Measurements from ENCODE around the gene EPS15. TPM values are rescaled to one million over a fixed set of nuclear protein-coding genes. Genes with fewer than 3 reads are reported as not detected.

EPS15 gene
- total RNA-seq, 1 donor from 2014 or later: 120 TPM

DNA sequence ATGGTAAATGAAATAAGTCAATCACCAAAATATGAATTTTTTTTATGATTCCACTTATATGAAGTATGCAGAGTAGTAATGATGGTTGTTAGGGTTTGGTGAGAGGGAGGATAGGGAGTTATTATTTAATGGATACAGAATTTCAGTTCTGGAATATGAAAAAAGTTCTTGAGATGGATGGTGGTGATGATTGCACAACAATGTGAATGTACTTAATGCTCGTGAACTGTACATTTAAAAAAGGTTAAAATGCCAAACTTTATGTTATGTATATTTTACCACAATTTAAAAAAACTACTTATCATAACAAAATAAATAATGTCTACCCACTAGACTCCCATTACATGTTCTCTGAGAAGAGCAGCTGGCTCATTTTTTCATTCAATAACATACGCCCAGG is 133.3 kb downstream of the EPS15 start:
- Mint-ChIP-seq H3K36me3 (ENCODE audit: low read depth, unreplicated experiment) (peaks cover 66% of the 10 kb centered on the region), H3K4me1 (ENCODE audit: unreplicated experiment) (no peaks in the 10 kb centered on the region), H3K27me3 (ENCODE audit: unreplicated experiment) (peaks cover 2% of the 10 kb centered on the region), H3K9me3 (ENCODE audit: unreplicated experiment) (peaks cover 15% of the 10 kb centered on the region), H3K27ac (ENCODE audit: unreplicated experiment) (no peak overlapping the region), H3K4me3 (ENCODE audit: unreplicated experiment) (peak overlapping the region; percentile 56)
- DNase-seq (ENCODE audit: low spot score): no peak
- TF ChIP-seq, protein P1, sequence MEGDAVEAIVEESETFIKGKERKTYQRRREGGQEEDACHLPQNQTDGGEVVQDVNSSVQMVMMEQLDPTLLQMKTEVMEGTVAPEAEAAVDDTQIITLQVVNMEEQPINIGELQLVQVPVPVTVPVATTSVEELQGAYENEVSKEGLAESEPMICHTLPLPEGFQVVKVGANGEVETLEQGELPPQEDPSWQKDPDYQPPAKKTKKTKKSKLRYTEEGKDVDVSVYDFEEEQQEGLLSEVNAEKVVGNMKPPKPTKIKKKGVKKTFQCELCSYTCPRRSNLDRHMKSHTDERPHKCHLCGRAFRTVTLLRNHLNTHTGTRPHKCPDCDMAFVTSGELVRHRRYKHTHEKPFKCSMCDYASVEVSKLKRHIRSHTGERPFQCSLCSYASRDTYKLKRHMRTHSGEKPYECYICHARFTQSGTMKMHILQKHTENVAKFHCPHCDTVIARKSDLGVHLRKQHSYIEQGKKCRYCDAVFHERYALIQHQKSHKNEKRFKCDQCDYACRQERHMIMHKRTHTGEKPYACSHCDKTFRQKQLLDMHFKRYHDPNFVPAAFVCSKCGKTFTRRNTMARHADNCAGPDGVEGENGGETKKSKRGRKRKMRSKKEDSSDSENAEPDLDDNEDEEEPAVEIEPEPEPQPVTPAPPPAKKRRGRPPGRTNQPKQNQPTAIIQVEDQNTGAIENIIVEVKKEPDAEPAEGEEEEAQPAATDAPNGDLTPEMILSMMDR (IDR thresholded peaks at IDR 0.05; ENCODE audit: unreplicated experiment): no peak

DNA sequence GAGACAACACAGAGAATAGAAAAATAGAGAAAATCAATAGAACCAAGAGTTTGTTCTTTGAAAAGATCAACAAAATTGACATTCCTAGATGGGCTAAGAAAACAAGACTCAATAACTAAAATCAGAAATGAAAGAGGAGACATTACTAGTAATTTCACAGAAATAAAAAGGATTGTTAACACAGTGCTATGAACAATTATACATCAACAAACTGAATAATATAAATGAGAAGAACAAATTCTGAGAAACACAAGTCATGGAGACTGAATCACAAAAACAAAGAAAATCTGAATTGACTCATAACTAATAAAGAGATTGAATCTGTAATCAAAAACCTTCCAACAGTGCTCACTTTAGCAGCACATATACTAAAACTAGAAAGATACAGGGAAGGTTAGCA is 137.1 kb downstream of the EPS15 start:
- peaks cover 4% of the 10 kb centered on the region for H3K27me3 Mint-ChIP-seq (ENCODE audit: unreplicated experiment)
- H3K27ac Mint-ChIP-seq (ENCODE audit: unreplicated experiment): no peak overlapping the region
- DNase-seq (ENCODE audit: low spot score): no peak
- no peaks in the 10 kb centered on the region for H3K4me1 Mint-ChIP-seq (ENCODE audit: unreplicated experiment)
- H3K9me3 Mint-ChIP-seq (ENCODE audit: unreplicated experiment): peaks cover 15% of the 10 kb centered on the region
- peaks cover 74% of the 10 kb centered on the region for H3K36me3 Mint-ChIP-seq (ENCODE audit: low read depth, unreplicated experiment)
- TF ChIP-seq, protein P1 (IDR thresholded peaks at IDR 0.05; ENCODE audit: unreplicated experiment): no peak
- peak overlapping the region; percentile 18 for H3K4me3 Mint-ChIP-seq (ENCODE audit: unreplicated experiment)

DNA sequence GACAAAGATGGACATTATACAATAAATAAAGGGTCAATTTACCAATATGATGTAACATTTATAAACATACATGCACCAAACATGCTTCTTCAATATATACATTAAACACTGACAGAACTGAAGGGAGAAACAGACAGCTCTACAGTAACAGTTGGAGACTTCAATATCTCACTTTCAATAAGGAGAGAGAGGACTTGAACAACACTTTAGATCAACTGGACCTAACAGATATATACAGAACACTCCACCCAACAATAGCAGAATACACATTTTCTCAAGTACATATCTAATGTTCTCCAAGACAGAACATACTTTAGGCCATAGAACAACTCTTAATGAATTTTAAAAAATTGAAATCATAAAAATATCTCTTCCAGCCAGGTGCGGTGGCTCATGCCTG is 138.1 kb downstream of the EPS15 start:
- H3K4me3 Mint-ChIP-seq (ENCODE audit: unreplicated experiment): no peak overlapping the region
- no peak for DNase-seq (ENCODE audit: low spot score)
- H3K9me3 Mint-ChIP-seq (ENCODE audit: unreplicated experiment): peaks cover 10% of the 10 kb centered on the region
- H3K36me3 Mint-ChIP-seq (ENCODE audit: low read depth, unreplicated experiment): peaks cover 67% of the 10 kb centered on the region
- no peaks in the 10 kb centered on the region for H3K4me1 Mint-ChIP-seq (ENCODE audit: unreplicated experiment)
- peaks cover 4% of the 10 kb centered on the region for H3K27me3 Mint-ChIP-seq (ENCODE audit: unreplicated experiment)
- no peak overlapping the region for H3K27ac Mint-ChIP-seq (ENCODE audit: unreplicated experiment)
- TF ChIP-seq, protein P1 (IDR thresholded peaks at IDR 0.05; ENCODE audit: unreplicated experiment): no peak

DNA sequence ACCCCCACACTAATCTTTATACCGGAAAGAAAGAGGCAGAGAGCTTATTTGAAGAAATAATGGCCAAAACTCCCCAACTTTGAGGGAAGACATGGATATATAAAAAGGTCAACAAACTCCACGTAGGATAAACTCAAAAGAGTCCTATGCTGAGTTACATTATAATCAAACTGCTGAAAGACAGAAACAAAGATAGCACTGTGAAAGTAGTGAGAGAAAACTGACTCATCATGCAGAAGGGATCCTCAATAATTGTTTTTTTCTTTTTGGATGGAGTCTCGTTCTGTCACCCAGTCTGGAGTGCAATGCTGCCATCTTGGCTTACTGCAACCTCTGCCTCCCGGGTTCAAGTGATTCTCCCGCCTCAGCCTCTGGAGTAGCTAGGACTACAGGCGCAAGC is 140.2 kb downstream of the EPS15 start:
- Mint-ChIP-seq H3K4me1 (ENCODE audit: unreplicated experiment) (no peaks in the 10 kb centered on the region), H3K36me3 (ENCODE audit: low read depth, unreplicated experiment) (peaks cover 58% of the 10 kb centered on the region), H3K4me3 (ENCODE audit: unreplicated experiment) (peak overlapping the region; percentile 50), H3K27me3 (ENCODE audit: unreplicated experiment) (peaks cover 3% of the 10 kb centered on the region), H3K9me3 (ENCODE audit: unreplicated experiment) (no peaks in the 10 kb centered on the region), H3K27ac (ENCODE audit: unreplicated experiment) (no peak overlapping the region)
- DNase-seq (ENCODE audit: low spot score): no peak
- TF ChIP-seq, protein P1 (IDR thresholded peaks at IDR 0.05; ENCODE audit: unreplicated experiment): no peak

DNA sequence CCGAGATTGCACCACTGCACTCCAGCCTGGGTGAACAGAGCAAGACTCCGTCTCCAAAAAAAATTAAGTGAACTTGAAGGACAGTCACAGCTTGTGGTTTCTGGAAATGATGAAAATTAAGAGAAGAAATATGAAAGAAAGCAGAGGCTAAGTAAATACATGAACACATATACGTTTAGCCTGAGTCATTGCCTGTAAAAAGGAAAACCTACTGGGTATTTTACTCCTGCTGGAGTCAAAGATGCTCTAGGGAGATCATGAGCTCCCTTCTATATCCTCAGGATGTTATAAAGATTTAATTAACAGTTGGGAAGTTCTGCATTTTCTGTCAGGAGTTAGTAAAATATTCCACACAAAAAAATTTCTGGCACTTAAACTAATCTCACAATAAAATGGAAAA is 145.2 kb downstream of the EPS15 start:
- H3K9me3 Mint-ChIP-seq (ENCODE audit: unreplicated experiment): no peaks in the 10 kb centered on the region
- no peak overlapping the region for H3K27ac Mint-ChIP-seq (ENCODE audit: unreplicated experiment)
- no peak for DNase-seq (ENCODE audit: low spot score)
- TF ChIP-seq, protein P1 (IDR thresholded peaks at IDR 0.05; ENCODE audit: unreplicated experiment): no peak
- no peak overlapping the region for H3K4me3 Mint-ChIP-seq (ENCODE audit: unreplicated experiment)
- peaks cover 3% of the 10 kb centered on the region for H3K4me1 Mint-ChIP-seq (ENCODE audit: unreplicated experiment)
- peaks cover 35% of the 10 kb centered on the region for H3K36me3 Mint-ChIP-seq (ENCODE audit: low read depth, unreplicated experiment)
- peaks cover 3% of the 10 kb centered on the region for H3K27me3 Mint-ChIP-seq (ENCODE audit: unreplicated experiment)

All from endothelial cell (in vitro differentiated cells).